ENCODE results near the gene DNER.

The DNER gene

GRCh38 chr2:229335330-229335729 lies 379.0 kb downstream of the DNER start:
- no peak overlapping the region for H3K4me3 ChIP-seq (ENCODE audit: control insufficient read depth, low read depth, low read length)
- no peak for TF ChIP-seq CTCF (IDR thresholded peaks at IDR 0.05; ENCODE audit: control insufficient read depth, insufficient read depth, low read depth, low read length, missing control alignments)
- DNase-seq (ENCODE audit: low read depth) = no peak

- no peak for DNase-seq (ENCODE audit: low read depth)
- TF ChIP-seq CTCF (IDR thresholded peaks at IDR 0.05; ENCODE audit: control insufficient read depth, insufficient read depth, low read depth, low read length, missing control alignments) = no peak
- H3K4me3 ChIP-seq (ENCODE audit: control insufficient read depth, low read depth, low read length) = no peak overlapping the region
Measured at GRCh38 chr2:229330952-229331351, 383.4 kb downstream of the DNER start.

- no peak overlapping the region for H3K4me3 ChIP-seq (ENCODE audit: control insufficient read depth, low read depth, low read length)
- no peak for DNase-seq (ENCODE audit: low read depth)
- no peak for TF ChIP-seq CTCF (IDR thresholded peaks at IDR 0.05; ENCODE audit: control insufficient read depth, insufficient read depth, low read depth, low read length, missing control alignments)
Measured at GRCh38 chr2:229319558-229319957, 394.8 kb downstream of the DNER start.

GRCh38 chr2:229314117-229314516 lies 400.2 kb downstream of the DNER start:
- H3K4me3 ChIP-seq (ENCODE audit: control insufficient read depth, low read depth, low read length) = no peak overlapping the region
- TF ChIP-seq CTCF (IDR thresholded peaks at IDR 0.05; ENCODE audit: control insufficient read depth, insufficient read depth, low read depth, low read length, missing control alignments) = no peak
- no peak for DNase-seq (ENCODE audit: low read depth)

- no peak overlapping the region for H3K4me3 ChIP-seq (ENCODE audit: control insufficient read depth, low read depth, low read length)
- TF ChIP-seq CTCF (IDR thresholded peaks at IDR 0.05; ENCODE audit: control insufficient read depth, insufficient read depth, low read depth, low read length, missing control alignments) = no peak
- no peak for DNase-seq (ENCODE audit: low read depth)
Measured at GRCh38 chr2:229313591-229313990, 400.8 kb downstream of the DNER start.
